ENCODE measurements around the gene CERS5. TPM values are rescaled to one million over a fixed set of nuclear protein-coding genes. Genes with fewer than 3 reads are reported as not detected.

CERS5 gene
- total and polyA plus RNA-seq, 12 donors: 19.4 to 110 (median 37.0) TPM

GRCh38 chr12:50117057-50117622, 50.0 kb downstream of the CERS5 start:
- intact Hi-C loops (cut with DNase I): no loop called here
- no peaks in the 10 kb centered on the region for H3K9me3 ChIP-seq (replicated peaks in 1 of 3)
- TF ChIP-seq, protein P1, sequence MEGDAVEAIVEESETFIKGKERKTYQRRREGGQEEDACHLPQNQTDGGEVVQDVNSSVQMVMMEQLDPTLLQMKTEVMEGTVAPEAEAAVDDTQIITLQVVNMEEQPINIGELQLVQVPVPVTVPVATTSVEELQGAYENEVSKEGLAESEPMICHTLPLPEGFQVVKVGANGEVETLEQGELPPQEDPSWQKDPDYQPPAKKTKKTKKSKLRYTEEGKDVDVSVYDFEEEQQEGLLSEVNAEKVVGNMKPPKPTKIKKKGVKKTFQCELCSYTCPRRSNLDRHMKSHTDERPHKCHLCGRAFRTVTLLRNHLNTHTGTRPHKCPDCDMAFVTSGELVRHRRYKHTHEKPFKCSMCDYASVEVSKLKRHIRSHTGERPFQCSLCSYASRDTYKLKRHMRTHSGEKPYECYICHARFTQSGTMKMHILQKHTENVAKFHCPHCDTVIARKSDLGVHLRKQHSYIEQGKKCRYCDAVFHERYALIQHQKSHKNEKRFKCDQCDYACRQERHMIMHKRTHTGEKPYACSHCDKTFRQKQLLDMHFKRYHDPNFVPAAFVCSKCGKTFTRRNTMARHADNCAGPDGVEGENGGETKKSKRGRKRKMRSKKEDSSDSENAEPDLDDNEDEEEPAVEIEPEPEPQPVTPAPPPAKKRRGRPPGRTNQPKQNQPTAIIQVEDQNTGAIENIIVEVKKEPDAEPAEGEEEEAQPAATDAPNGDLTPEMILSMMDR (IDR thresholded peaks at IDR 0.05): no peak
- TF ChIP-seq POLR2A (IDR thresholded peaks at IDR 0.05): no peak
- peaks cover 0 to 27% of the 10 kb centered on the region in 2 donors for H3K36me3 ChIP-seq (replicated peaks in 1 of 2)
- no peaks in the 10 kb centered on the region for H3K27me3 ChIP-seq
- peak in 1 of 7 donors; percentile 43 for DNase-seq
- no peak overlapping the region for H3K4me3 ChIP-seq
- peaks cover 11 to 37% of the 10 kb centered on the region in 2 donors for H3K4me1 ChIP-seq (replicated peaks in 1 of 2)
- peak overlapping the region in 3 of 5 donors; percentile 19 to 43 (median 30) for H3K27ac ChIP-seq
- whole genome bisulfite sequencing, 4 donors: 65 to 71% (median 67%) methylated on average over 6 of the region's 6 CpGs

GRCh38 chr12:50112456-50113218, 54.5 kb downstream of the CERS5 start:
- TF ChIP-seq, protein P1 (IDR thresholded peaks at IDR 0.05): no peak
- no peak for TF ChIP-seq POLR2A (IDR thresholded peaks at IDR 0.05)

GRCh38 chr12:50111693-50112455, 55.3 kb downstream of the CERS5 start, which contains the start of gene COX14:
COX14 (plus strand) TSS chr12:50112236; CDS start chr12:50120044, 7,808 bp downstream.
- WGBS, 4 donors: 0 to 1% (median 0%) methylated on average over 14 to 59 of the region's 59 CpGs
- intact Hi-C loops (cut with DNase I): loop anchor here in 1 of 2 donors (2.0 kb wide), 1 partner anchor 55 kb away; the partner anchor contains the start of gene CERS5
- peaks cover 31 to 49% of the 10 kb centered on the region in 2 donors for H3K4me1 ChIP-seq (replicated peaks in 1 of 2)
- H3K9me3 ChIP-seq (replicated peaks in 1 of 3): no peaks in the 10 kb centered on the region
- H3K27ac ChIP-seq: peak within 1 kb of the TSS; percentile 77 to 100 (median 99)
- H3K4me3 ChIP-seq: peak within 1 kb of the TSS; percentile 25 to 97 (median 62)
- TF ChIP-seq, protein P1 (IDR thresholded peaks at IDR 0.05): peak; percentile 79 to 90 (median 84)
- TF ChIP-seq POLR2A (IDR thresholded peaks at IDR 0.05): peak; percentile 99 to 100
- peaks cover 0 to 9% of the 10 kb centered on the region in 2 donors for H3K36me3 ChIP-seq (replicated peaks in 1 of 2)
- H3K27me3 ChIP-seq: no peaks in the 10 kb centered on the region
- DNase-seq: peak; percentile 98 to 100 (median 99)

More at GRCh38 chr12:50112456-50113218, 54.5 kb downstream of the CERS5 start:
- WGBS, 4 donors: 7 to 18% (median 15%) methylated on average over 22 to 26 of the region's 26 CpGs
- peak in 3 of 7 donors; percentile 60 to 80 (median 69) for DNase-seq
- H3K36me3 ChIP-seq (replicated peaks in 1 of 2): peaks cover 0 to 9% of the 10 kb centered on the region in 2 donors
- no peaks in the 10 kb centered on the region for H3K9me3 ChIP-seq (replicated peaks in 1 of 3)
- H3K4me3 ChIP-seq: peak overlapping the region; percentile 25 to 97 (median 62)
- intact Hi-C loops (cut with DNase I): loop anchor here in 1 of 2 donors (2.0 kb wide), 1 partner anchor 54 kb away; the partner anchor contains the start of gene CERS5
- no peaks in the 10 kb centered on the region for H3K27me3 ChIP-seq
- peaks cover 31 to 57% of the 10 kb centered on the region in 2 donors for H3K4me1 ChIP-seq (replicated peaks in 1 of 2)
- peak overlapping the region; percentile 77 to 100 (median 99) for H3K27ac ChIP-seq
